Skeletal muscle satellite cell (primary cell): ENCODE results near the gene EXOC4. TPM values are rescaled to one million over a fixed set of nuclear protein-coding genes. Genes with fewer than 3 reads are reported as not detected.
"Not testable (repeated sequence)": the region's sequence is repeated elsewhere in the genome, so short reads cannot be mapped to it uniquely, and the experiment has no call there.

Experiments
- H3K27me3 ChIP-seq: 2 replicates; pipeline ENCODE4 v1.7.0; 2013; ENCODE audit warnings: low read length; ENCODE audit not compliant: control insufficient read depth, insufficient read depth
- H3K36me3 ChIP-seq: 2 replicates; pipeline ENCODE4 v1.7.0; 2013; ENCODE audit warnings: mild to moderate bottlenecking, control low read depth, low read length; ENCODE audit not compliant: insufficient read depth
- H3K4me1 ChIP-seq: 2 replicates; pipeline ENCODE4 v1.7.0; 2013; ENCODE audit warnings: low read length; ENCODE audit not compliant: control insufficient read depth, insufficient read depth
- H3K4me2 ChIP-seq: 2 replicates; pipeline ENCODE4 v1.7.0; 2013; ENCODE audit warnings: mild to moderate bottlenecking, low read length
- H3K4me3 ChIP-seq: 2 replicates; pipeline ENCODE4 v1.7.0; 2013; ENCODE audit warnings: low read length
- H3K9ac ChIP-seq: 2 replicates; pipeline ENCODE4 v1.7.0; 2013; ENCODE audit warnings: mild to moderate bottlenecking, low read depth, low read length, moderate library complexity
- H3K9me3 ChIP-seq: replicated peaks from 2 replicates; pipeline ENCODE4 v1.7.0; 2013; ENCODE audit warnings: mild to moderate bottlenecking, control low read depth, low read length
- total RNA-seq: library from RNA; depleted of rRNA; stranded (reverse); fragments of >200 nt; gene quantifications from 2 replicates; pipeline ENCODE4 v1.2.3, GENCODE V29; 2012; rRNA removed

Gene EXOC4
- 59.2 and 75.5 TPM in 2 replicates for total RNA-seq

DNA sequence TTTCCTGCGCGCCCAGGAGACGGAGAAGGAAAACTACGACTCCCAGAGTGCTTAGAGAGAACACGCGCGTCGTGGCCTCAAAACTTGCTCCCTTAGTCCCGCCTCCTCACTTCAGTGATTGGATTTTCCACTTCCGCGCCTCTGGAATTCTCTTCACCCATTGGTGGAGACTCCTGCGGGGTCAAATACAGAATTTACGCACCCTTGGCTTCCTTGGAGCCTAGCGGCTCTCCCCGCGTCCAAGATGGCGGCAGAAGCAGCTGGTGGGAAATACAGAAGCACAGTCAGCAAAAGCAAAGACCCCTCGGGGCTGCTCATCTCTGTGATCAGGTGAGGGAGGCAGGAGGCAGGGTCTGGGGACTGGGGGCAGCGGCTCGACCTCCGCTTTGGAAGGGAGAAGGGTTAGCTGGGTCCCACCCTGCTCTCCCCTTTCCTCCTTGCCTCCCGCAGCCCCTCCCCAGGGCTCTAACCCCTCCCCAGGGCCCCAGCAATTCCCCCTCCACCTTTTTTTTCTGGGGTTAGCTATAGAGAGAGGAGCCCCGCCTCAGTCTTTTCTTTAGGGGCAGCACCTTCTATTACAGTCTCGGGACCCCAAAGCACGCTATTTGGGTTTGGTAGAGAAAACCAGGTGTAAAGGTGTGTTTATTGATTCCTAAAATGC, at the start of gene EXOC4:
TSS of gene EXOC4 (plus strand) at position 221 of the 661 bp plus-strand sequence.
- peaks cover 2% of the 10 kb centered on the region for H3K36me3 ChIP-seq
- no peaks in the 10 kb centered on the region for H3K27me3 ChIP-seq
- peak within 1 kb of the TSS; percentile 85 for H3K4me3 ChIP-seq
- no peaks in the 10 kb centered on the region for H3K4me1 ChIP-seq
- H3K9me3 ChIP-seq = no peaks in the 10 kb centered on the region
- peak within 1 kb of the TSS; percentile 89 for H3K9ac ChIP-seq
- H3K4me2 ChIP-seq = peak within 1 kb of the TSS; percentile 91

DNA sequence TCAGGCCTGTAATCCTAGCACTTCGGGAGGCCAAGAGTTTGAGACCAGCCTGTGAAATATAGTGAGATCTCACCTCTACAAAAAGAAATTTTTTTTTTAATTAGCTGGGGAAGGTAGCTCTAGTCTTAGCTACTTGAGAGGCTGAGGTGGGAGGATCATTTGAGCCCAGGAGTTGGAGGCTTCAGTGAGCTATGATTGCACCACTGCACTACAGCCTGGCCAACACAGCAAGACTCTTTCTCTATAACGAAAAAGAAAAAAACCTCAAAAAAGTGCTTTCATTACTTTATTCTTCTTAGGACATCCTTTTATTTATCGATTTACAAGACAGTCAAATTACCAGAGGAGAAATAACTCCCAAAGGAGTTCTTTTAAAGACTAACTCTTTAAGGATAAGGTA, 49.4 kb upstream of the EXOC4 start:
- H3K9me3 ChIP-seq = no peaks in the 10 kb centered on the region
- no peaks in the 10 kb centered on the region for H3K36me3 ChIP-seq
- no peaks in the 10 kb centered on the region for H3K27me3 ChIP-seq
- no peak overlapping the region for H3K9ac ChIP-seq
- no peaks in the 10 kb centered on the region for H3K4me1 ChIP-seq
- no peak overlapping the region for H3K4me3 ChIP-seq
- H3K4me2 ChIP-seq = no peak overlapping the region

DNA sequence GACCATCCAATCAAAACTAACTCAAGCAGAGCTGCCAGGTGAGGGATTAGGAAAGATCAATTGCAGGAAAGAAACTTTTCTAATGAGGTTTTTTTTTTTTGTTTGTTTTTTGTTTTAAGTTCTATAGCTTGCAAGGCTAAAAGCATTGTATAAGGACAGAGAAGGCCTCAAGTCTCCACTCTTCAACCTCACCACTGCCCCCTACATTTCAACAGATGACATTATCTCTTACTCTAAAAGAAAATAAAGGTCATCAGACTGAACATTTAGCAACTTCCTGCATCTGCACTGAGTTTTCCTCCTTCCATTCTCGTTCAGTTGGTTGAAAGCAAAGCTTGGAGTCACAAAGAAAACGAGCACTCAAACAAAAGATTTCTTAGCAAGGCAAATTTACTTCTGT, 45.2 kb upstream of the EXOC4 start:
- Histone ChIP-seq H3K4me3 (no peak overlapping the region), H3K27me3 (no peaks in the 10 kb centered on the region), H3K4me1 (no peaks in the 10 kb centered on the region), H3K9me3 (no peaks in the 10 kb centered on the region), H3K4me2 (no peak overlapping the region), H3K36me3 (no peaks in the 10 kb centered on the region), H3K9ac (no peak overlapping the region)

DNA sequence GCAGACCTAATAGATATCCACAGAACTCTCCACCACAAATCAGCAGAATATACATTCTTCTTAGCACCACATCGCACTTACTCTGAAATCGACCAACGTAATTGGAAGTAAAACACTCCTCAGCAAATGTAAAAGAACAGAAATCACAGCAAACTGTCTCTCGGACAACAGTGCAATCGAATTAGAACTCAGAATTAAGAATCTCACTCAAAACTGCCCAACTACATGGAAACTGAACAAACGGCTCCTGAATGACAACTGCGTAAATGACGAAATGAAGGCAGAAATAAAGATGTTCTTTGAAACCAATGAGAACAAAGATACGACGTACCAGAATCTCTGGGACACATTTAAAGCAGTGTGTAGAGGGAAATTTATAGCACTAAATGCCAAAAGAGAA, 42.1 kb upstream of the EXOC4 start:
- H3K9ac ChIP-seq, H3K4me1 ChIP-seq, H3K4me2 ChIP-seq, H3K4me3 ChIP-seq, H3K9me3 ChIP-seq, H3K27me3 ChIP-seq, H3K36me3 ChIP-seq: not testable (repeated sequence)

DNA sequence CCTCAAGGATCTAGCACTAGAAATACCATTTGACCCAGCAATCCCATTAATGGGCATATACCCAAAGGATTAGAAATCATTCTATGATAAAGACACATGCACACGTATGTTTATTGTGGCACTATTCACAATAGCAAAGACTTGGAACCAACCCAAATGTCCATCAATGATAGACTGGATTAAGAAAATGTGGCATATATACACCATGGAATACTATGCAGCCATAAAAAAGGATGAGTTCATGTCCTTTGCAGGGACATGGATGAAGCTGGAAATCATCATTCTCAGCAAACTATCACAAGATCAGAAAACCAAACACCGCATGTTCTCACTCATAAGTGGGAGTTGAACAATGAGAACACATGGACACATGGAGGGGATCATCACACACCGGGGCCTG, 39.1 kb upstream of the EXOC4 start:
- H3K27me3 ChIP-seq, H3K9me3 ChIP-seq, H3K4me3 ChIP-seq, H3K4me2 ChIP-seq, H3K4me1 ChIP-seq, H3K36me3 ChIP-seq, H3K9ac ChIP-seq: not testable (repeated sequence)

DNA sequence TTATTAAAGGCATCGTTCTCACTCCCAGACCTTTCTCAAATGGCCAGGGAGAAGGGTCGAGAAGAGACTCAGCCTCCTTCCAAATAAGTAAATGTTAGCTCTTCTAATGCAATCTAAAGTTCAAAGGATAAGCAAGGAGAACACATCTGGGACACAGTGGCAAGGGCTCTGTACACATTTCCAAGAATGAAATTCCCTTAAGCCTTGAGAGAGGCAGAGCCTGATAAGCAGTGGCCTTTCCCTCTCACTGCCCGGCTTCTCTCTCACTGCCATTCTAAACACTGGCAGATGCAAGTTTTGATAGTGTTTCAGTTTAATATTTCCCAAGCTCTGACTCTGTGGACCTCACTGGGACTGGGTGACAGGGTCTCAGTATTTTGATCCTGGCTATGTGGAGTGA, 35.1 kb upstream of the EXOC4 start:
- peaks cover 4% of the 10 kb centered on the region for H3K27me3 ChIP-seq
- H3K9me3 ChIP-seq = no peaks in the 10 kb centered on the region
- no peaks in the 10 kb centered on the region for H3K4me1 ChIP-seq
- no peak overlapping the region for H3K4me3 ChIP-seq
- H3K36me3 ChIP-seq = no peaks in the 10 kb centered on the region
- H3K4me2 ChIP-seq = no peak overlapping the region
- no peak overlapping the region for H3K9ac ChIP-seq

DNA sequence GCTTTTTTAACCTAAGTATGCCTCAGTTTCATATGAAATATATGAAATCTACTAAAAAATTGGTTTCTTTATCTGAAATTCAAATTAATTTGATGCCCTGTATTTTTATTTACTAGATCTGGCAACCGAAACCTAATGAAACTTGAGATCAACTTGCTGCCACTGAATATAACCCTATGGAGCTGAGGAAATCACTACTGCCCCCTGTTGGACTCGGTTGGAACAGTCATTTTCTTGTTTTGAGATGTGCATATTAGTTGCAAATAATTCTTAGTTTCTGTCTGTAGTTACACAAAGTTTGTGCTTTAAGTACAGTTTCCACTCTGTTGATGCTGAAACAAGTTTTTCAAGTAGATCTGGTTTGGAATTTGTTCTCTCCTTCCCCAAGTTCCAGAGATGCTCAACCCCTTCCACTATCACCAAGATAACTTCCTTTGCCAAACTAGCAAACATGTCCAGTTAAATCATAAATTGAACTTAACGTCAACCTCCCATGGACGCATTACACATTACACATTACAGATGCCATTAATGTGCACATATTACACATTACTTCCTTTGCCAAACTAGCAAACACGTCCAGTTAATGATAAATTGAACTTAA, 22.2 kb upstream of the EXOC4 start:
- Histone ChIP-seq H3K9ac (no peak overlapping the region), H3K36me3 (no peaks in the 10 kb centered on the region), H3K4me3 (no peak overlapping the region), H3K27me3 (peaks cover under 1% of the 10 kb centered on the region), H3K9me3 (no peaks in the 10 kb centered on the region), H3K4me1 (no peaks in the 10 kb centered on the region), H3K4me2 (no peak overlapping the region)

DNA sequence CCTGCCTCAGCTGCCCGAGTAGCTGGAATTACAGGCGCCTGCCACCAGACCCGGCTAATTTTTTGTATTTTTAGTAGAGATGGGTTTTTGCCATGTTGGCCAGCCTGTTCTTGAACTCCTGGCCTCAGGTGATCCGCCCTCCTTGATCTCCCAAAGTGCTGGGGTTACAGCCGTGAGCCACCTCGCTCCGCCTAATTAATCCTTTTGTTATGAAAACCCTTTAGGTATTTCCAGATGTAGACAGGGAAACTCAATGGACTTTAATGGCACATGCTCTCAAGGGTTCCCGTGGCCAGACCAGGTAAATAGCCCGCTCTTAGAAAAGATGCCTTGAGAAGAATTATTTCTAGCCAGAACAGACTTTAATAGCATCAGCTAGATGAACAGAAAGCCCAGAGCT, 19.7 kb upstream of the EXOC4 start:
- Histone ChIP-seq H3K27me3 (no peaks in the 10 kb centered on the region), H3K9me3 (no peaks in the 10 kb centered on the region), H3K4me2 (no peak overlapping the region), H3K4me1 (no peaks in the 10 kb centered on the region), H3K9ac (no peak overlapping the region), H3K36me3 (no peaks in the 10 kb centered on the region), H3K4me3 (no peak overlapping the region)

DNA sequence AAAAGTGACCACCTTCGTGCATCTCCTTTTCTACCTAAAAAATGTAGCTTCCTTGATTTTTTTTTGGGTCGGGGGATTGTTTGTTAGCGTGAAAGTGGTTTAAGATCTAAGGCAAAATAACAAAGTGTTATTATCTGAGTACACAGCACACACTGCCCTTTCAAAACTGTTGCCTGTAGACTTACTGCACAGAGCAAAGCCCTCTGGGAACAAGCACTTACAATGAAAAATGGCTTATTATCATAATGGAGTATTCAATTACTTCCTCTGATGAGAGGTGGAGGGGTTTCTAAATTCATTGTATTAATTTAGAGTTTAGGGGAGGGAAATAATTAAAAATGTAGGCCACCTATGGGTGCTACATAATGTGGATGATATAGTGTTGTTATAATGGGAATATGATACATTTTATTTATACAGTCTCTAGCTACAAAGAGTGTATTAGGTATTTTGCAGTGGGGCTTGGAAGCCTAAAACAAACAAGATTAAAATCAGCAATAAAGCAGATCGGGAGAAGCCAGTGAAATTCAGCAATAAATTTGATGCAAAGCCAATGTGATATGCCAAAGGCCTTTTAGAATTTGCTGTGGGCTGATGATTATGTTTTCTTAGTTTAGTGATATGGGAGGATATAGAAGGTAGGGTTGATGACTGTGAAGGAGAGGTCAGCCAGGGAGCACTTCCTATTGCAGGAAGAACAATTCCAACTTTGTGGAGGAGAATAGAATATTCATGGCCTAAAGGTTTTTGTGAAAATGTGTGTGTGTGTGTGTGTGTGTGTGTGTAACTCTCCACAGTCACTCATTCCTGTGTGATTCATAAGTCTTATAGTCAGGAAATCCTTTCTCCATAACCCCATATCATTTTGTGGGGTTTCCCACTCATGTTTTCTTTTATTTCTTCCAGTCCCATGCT, 17.7 kb upstream of the EXOC4 start:
- Histone ChIP-seq H3K36me3 (no peaks in the 10 kb centered on the region), H3K4me2 (no peak overlapping the region), H3K4me1 (no peaks in the 10 kb centered on the region), H3K27me3 (peaks cover 1% of the 10 kb centered on the region), H3K9me3 (no peaks in the 10 kb centered on the region), H3K4me3 (no peak overlapping the region), H3K9ac (no peak overlapping the region)

DNA sequence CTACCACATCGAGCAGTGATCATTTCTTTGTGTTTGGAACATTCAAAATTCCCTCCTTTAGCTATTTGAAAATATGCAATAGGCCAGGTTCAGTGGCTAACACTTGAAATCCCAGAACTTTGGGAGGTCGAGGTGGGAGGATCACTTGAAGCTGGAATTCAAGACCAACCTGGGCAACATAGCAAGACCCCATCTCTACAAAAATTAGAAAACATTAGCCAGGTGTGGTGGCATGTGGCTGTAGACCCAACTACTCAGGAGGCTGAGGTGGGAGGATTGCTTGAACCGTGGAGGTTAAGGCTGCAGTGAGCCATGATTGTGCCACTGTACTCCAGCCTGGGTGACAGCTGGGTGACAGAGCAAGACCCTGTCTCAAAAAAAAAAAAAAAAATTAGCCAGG, 15.3 kb upstream of the EXOC4 start:
- Histone ChIP-seq H3K9me3 (no peaks in the 10 kb centered on the region), H3K4me2 (no peak overlapping the region), H3K4me3 (no peak overlapping the region), H3K9ac (no peak overlapping the region), H3K27me3 (peaks cover 3% of the 10 kb centered on the region), H3K4me1 (no peaks in the 10 kb centered on the region), H3K36me3 (no peaks in the 10 kb centered on the region)

DNA sequence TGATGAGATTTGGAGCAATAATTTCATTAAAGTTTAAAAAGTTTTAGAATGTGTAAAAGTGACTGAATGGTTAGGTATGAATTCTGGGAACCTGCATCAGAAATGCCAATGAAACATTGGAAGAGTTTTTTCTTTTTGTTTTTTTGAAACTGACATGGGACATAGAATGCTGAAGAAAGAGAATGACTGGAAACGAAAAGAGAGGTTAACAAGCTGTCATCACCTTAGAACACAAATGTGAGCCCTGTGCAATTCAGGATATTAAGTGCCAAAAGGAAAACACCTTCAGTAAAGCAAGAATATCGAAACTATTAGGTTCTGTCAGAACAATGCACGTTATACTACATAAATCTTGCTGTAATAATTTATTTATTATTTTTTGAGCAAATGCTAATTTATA, 12.6 kb upstream of the EXOC4 start:
- Histone ChIP-seq H3K27me3 (peaks cover 3% of the 10 kb centered on the region), H3K9ac (no peak overlapping the region), H3K9me3 (no peaks in the 10 kb centered on the region), H3K36me3 (no peaks in the 10 kb centered on the region), H3K4me3 (no peak overlapping the region), H3K4me2 (no peak overlapping the region), H3K4me1 (no peaks in the 10 kb centered on the region)
